ENCODE results near the gene SLC6A6.

SLC6A6 gene

GRCh38 chr3:14471016-14471415 is 68.6 kb downstream of the SLC6A6 start:
- H3K27ac ChIP-seq: no peak overlapping the region
- H3K36me3 ChIP-seq (ENCODE audit: control insufficient read depth, insufficient read depth, low read length): no peaks in the 10 kb centered on the region
- no peak for TF ChIP-seq CTCF (IDR thresholded peaks at IDR 0.05)

GRCh38 chr3:14471690-14472089 is 69.3 kb downstream of the SLC6A6 start:
- no peak for TF ChIP-seq CTCF (IDR thresholded peaks at IDR 0.05)
- Histone ChIP-seq H3K27me3 (ENCODE audit: control insufficient read depth, insufficient read depth, low read length) (no peaks in the 10 kb centered on the region), H3K36me3 (ENCODE audit: control insufficient read depth, insufficient read depth, low read length) (no peaks in the 10 kb centered on the region), H3K9me3 (ENCODE audit: control insufficient read depth, low read length) (no peaks in the 10 kb centered on the region), H3K9ac (no peak overlapping the region), H3K4me3 (ENCODE audit: low read depth, low read length) (no peak overlapping the region), H3K79me2 (no peaks in the 10 kb centered on the region), H3K4me2 (ENCODE audit: low read length) (no peak overlapping the region), H3K27ac (no peak overlapping the region), H3K4me1 (no peaks in the 10 kb centered on the region), H2AFZ (no peak overlapping the region)

More at GRCh38 chr3:14471016-14471415, 68.6 kb downstream of the SLC6A6 start:
- no peak overlapping the region for H3K4me2 ChIP-seq (ENCODE audit: low read length)
- no peak overlapping the region for H3K4me3 ChIP-seq (ENCODE audit: low read depth, low read length)
- no peak overlapping the region for H3K9ac ChIP-seq
- H3K4me1 ChIP-seq: no peaks in the 10 kb centered on the region
- no peak overlapping the region for H2AFZ ChIP-seq
- no peaks in the 10 kb centered on the region for H3K9me3 ChIP-seq (ENCODE audit: control insufficient read depth, low read length)
- no peaks in the 10 kb centered on the region for H3K27me3 ChIP-seq (ENCODE audit: control insufficient read depth, insufficient read depth, low read length)
- H3K79me2 ChIP-seq: no peaks in the 10 kb centered on the region

GRCh38 chr3:14472471-14473351 is 70.3 kb downstream of the SLC6A6 start:
- Histone ChIP-seq H3K36me3 (ENCODE audit: control insufficient read depth, insufficient read depth, low read length) (no peaks in the 10 kb centered on the region), H3K4me2 (ENCODE audit: low read length) (no peak overlapping the region), H3K27me3 (ENCODE audit: control insufficient read depth, insufficient read depth, low read length) (no peaks in the 10 kb centered on the region), H3K9me3 (ENCODE audit: control insufficient read depth, low read length) (no peaks in the 10 kb centered on the region), H3K4me1 (no peaks in the 10 kb centered on the region), H3K79me2 (no peaks in the 10 kb centered on the region), H3K9ac (no peak overlapping the region), H3K27ac (no peak overlapping the region), H2AFZ (no peak overlapping the region), H3K4me3 (ENCODE audit: low read depth, low read length) (no peak overlapping the region)
- no peak for TF ChIP-seq CTCF (IDR thresholded peaks at IDR 0.05)

- H3K36me3 ChIP-seq (ENCODE audit: control insufficient read depth, insufficient read depth, low read length): no peaks in the 10 kb centered on the region
Measured at GRCh38 chr3:14473411-14473891, 71.0 kb downstream of the SLC6A6 start.

More at GRCh38 chr3:14473411-14473891, 71.0 kb downstream of the SLC6A6 start:
- Histone ChIP-seq H3K79me2 (no peaks in the 10 kb centered on the region), H3K4me2 (ENCODE audit: low read length) (no peak overlapping the region), H3K4me3 (ENCODE audit: low read depth, low read length) (no peak overlapping the region), H3K9ac (no peak overlapping the region), H3K4me1 (no peaks in the 10 kb centered on the region), H3K27ac (no peak overlapping the region), H3K27me3 (ENCODE audit: control insufficient read depth, insufficient read depth, low read length) (no peaks in the 10 kb centered on the region), H2AFZ (no peak overlapping the region), H3K9me3 (ENCODE audit: control insufficient read depth, low read length) (no peaks in the 10 kb centered on the region)
- no peak for TF ChIP-seq CTCF (IDR thresholded peaks at IDR 0.05)
